Astrocyte of the cerebellum (primary cell): ENCODE results near the gene EPDR1.

Source experiments
- DNase-seq: peaks from one replicate; pipeline ENCODE4 v3.0.0-alpha.2; 2011; ENCODE audit warnings: low read depth
- H3K4me3 ChIP-seq: 2 replicates; pipeline ENCODE4 v1.5.1; 2011; ENCODE audit warnings: mild to moderate bottlenecking, low read depth, low read length, moderate library complexity
- CTCF ChIP-seq: IDR thresholded peaks from 2 replicates; pipeline ENCODE4 v1.5.1; 2012; ENCODE audit warnings: low read length, low read depth, moderate library complexity, mild to moderate bottlenecking; ENCODE audit errors: missing control alignments
- in situ Hi-C: cut with HindIII; loops from 2 replicates; pipeline ENCODE4 v1.10.0; 2017; ENCODE audit warnings: low sequenced_read_pairs

The EPDR1 gene

DNA sequence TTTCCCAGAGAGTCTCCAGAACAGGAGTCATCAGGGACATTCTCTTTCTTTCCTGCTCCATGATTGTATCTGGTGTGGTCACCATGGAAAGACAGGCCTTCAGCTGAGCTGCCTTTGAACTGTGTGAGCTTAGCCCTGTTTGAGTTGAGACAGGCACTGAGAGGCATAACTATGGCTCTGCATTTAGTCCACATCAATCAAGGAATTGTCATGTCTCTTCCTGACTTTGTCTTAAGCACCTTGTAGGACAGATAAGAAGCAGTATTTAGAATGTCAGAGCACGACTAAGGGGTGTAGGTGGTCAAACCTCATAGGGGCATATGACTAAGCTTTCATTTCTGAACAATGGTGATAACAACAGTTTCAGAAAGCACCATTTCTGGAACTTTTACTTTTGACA is 53.5 kb downstream of the EPDR1 start:
- in situ Hi-C loops, result no loop called here
- no peak for TF ChIP-seq CTCF
- DNase-seq, result no peak
- no peak overlapping the region for H3K4me3 ChIP-seq

- in situ Hi-C loops, result no loop called here
- DNase-seq, result no peak
- H3K4me3 ChIP-seq, result no peak overlapping the region
- TF ChIP-seq CTCF, result no peak
Observed at GRCh38 chr7:37974711-37975110, 54.3 kb downstream of the EPDR1 start.

GRCh38 chr7:37977243-37977642 is 56.8 kb downstream of the EPDR1 start:
- no peak overlapping the region for H3K4me3 ChIP-seq
- TF ChIP-seq CTCF, result no peak
- no peak for DNase-seq
- in situ Hi-C loops, result no loop called here

- TF ChIP-seq CTCF, result no peak
- in situ Hi-C loops, result no loop called here
- H3K4me3 ChIP-seq, result no peak overlapping the region
- DNase-seq, result no peak
Observed at GRCh38 chr7:37981664-37982063, 61.2 kb downstream of the EPDR1 start.

DNA sequence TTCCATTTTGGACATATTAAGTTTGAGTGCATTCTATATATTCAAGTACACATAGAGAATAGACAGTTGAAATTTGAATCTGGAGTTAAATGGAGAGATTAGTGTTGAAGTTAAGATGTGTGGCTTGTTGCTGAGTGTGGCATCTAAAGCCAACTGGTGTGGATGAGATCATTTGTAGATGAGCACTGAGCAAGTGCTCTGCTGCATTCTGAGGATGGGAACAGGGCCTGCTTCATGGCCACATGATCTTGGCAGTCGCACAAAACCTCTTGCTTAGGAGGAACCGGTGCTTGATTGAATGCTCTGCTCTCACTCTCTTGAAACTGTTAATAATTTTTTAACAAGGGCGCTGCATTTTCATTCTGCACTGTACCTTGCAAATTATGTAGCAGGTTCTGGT is 62.0 kb downstream of the EPDR1 start:
- no peak for TF ChIP-seq CTCF
- peak; percentile 59 for DNase-seq
- H3K4me3 ChIP-seq, result no peak overlapping the region
- in situ Hi-C loops, result no loop called here

DNA sequence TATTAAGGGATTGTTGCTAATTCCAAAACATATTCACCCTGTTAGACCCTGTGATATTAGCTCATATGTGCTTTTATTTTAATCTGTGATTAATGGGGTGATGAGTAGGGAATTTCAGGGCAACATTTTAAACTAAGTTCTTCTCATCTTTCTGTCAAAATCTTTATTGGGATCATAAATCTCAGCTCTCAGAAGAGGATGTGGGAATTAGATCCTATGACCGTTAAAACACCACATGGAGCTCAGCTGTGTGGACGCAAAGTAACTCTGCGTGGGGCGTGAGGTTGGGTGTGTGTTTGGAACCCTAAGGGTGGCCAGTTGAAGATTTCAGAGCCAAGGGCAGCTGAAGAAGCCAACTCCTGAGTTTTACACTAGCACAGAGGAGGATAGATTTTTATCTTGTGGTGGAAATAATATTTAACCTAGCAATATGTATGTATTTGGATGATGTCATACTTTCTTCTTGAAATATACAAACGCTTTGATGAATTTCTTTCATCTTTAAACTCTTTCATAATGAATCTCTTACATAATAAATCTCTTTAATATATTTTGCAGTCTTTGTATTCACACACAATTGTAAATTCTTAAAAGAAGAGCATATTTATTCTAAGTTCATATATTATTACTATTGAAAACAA is 64.4 kb downstream of the EPDR1 start:
- in situ Hi-C loops, result no loop called here
- no peak for TF ChIP-seq CTCF
- DNase-seq, result no peak
- no peak overlapping the region for H3K4me3 ChIP-seq
